Stimulated activated CD4-positive, alpha-beta T cell treated with anti-CD3 and anti-CD28 coated beads, Interleukin-2, amount 100 ng/mL, for 4 hours (primary cell): Measurements from ENCODE around the gene TRIM27.
"Not testable (repeated sequence)": the region's sequence is repeated elsewhere in the genome, so short reads cannot be mapped to it uniquely, and the experiment has no call there.

Experiments
- DNase-seq: peaks from one replicate; pipeline ENCODE4 v3.0.0-alpha.2; 2020; ENCODE audit warnings: low read depth

Gene TRIM27

DNA sequence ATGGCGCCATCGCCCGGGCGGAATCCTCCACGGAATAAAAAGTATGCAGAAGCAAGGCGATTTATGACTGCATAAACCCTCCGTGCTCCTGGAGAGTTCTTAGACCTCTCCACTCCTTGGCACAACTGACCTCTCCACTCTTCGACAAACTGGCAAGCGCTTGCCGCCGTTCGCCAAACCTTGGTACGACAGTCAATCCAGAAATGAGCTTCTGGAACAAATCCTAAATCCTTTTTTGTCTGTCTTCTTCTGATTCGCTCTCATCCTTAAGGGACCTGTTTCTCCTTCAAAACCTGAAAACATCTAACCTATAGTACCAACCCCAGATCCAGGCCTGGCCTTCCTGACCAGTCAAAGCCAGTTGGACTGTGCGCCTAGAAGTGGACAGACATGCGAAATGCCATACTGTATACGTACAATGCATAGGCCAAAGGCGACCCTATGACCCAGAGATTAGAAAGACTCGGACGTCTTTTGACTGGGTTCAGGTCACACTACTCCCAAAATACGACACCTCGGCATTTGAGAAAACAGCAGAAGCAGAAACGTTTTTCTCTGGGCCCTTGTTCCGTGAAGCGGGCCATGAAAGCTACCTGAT is 59.4 kb downstream of the TRIM27 start:
- no peak for DNase-seq

DNA sequence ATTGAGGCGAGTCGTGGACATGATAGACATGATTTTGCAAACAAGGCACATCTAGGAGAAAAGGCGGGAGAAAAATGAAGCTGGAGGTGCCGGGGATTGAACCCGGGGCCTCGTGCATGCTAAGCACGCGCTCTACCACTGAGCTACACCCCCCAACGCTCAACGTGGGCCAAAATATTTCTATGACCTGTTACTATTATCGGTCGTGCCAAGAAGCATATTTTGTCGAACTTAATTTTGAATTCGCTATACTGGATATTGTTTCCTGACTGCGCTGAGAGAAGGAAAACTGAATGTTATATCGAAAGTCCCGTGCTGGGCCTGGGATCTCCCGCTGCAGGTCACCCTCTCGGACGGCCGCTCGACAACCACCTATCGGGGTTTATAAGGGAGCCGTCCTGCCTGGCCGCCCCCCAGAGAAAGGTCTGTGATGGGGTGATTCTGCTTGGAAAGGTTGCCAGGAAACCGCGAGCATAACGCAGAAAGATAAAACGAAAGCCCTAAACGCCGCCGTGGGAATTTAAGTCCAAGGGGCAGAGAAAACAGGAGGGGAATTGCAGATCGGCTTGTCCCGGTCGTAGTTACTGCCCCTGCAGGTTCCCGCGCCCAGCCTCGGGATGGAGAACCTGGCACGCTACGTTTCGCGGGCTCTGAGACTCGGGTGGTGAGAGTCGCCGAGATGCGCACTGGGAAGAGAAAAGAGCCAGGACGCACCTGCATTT is 60.0 kb downstream of the TRIM27 start:
- peak; percentile 81 for DNase-seq

DNA sequence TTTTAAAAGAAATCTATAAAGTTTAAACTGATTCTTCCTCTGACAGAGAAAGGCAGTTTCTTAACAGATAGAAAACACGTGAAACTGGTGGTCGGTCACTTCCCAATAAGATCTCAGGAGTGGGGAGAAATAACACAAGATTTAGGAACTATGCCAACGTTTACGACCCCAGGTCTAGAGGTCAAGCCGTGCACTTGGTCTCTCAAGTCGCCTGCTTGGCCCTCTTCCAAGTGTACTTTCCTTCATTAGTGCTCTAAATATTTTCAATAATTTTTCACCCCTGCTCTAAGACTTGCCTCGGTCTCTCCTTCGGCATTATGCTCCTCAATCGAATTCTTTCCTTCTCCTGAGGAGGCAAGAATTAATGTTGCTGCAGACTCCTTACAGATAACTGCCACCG is 61.7 kb downstream of the TRIM27 start:
- no peak for DNase-seq

DNA sequence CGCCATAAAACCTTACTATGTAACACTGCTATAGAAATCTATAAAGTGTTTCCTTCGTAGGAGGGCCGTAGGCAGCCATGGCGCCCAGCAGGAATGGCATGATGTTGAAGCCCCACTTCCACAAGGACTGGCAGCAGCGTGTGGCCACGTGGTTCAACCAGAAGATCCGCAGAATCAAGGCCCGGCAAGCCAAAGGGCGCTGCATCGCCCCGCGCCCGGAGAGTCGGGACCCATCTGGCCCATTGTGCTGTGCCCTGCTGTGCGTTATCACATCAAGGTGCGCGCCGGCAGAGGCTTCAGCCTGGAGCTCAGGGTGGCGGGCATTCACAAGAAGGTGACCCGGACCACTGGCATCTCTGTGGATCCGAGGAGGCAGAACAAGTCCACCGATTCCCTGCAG is 62.4 kb downstream of the TRIM27 start:
- no peak for DNase-seq

DNA sequence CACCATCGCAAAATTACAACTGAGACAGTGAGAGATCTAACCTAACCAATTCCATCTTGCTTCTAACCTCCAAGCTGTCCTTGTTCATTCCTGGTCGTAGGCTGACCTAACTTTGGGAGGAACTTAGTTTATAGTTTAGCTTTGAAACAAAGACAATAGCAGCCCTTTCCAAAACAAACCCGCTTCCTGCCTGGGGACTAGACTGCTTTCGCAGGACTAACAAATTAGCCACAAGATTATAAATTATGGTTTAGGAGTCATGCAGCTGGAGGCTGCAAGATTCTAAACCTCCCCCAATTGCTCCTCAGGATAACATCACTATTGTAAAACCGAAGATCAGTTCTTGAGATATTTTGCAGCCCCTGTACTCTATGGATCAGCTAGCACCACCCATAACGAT is 63.2 kb downstream of the TRIM27 start:
- DNase-seq, result no peak

DNA sequence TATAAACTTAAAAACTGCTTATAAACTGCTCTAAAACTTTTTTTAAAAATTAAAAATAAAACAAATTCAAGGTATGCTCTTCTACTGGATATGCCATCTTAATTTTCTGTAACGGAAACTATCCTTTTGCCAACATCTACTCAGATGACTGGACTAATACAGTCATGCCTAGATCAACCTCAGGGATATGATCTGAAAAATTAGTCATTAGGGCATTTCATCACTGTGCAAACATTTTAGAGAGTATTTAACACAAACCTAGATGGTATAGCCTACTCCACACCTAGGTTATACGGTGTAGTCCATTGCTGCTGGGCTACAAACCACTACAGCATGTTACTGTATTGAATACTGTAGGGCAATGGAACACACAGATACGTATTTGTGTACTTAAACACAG is 64.8 kb downstream of the TRIM27 start:
- no peak for DNase-seq

DNA sequence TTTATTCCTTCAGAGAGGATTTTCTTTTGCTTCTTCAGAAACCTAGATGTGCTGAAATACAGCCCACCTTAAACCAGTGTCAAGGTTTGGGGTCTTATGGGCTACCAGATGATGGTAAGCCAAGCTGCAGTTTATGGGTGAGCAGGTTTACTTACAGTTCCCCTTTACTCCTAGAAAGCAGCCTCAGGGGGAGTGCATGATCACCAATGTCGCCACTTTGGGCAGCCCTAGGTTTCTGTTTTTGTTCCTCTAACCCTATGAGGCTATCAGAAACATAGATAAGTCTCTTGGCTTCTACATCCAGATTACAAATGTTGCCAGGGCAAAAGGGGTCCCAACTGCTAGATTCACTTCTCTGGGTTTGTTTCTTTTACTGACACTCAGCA is 67.2 kb downstream of the TRIM27 start:
- DNase-seq, result no peak

DNA sequence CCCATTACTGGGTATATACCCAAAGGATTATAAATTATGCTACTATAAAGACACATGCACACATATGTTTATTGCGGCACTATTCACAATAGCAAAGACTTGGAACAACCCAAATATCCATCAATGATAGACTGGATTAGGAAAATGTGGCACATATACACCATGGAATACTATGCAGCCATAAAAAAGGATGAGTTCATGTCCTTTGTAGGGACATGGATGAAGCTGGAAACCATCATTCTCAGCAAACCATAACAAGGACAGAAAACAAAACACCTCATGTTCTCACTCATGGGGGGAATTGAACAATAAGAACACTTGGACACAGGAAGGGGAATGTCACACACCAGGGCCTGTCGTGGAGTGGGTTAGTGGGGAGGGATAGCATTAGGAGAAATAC is 69.4 kb downstream of the TRIM27 start:
- not testable (repeated sequence) for DNase-seq
